Cardiac muscle cell (in vitro differentiated cells and primary cell): ENCODE data around the gene EFCAB11. TPM values are rescaled to one million over a fixed set of nuclear protein-coding genes. Genes with fewer than 3 reads are reported as not detected.

Experiments
- DNase-seq, 2 donors: peaks; one replicate each; pipeline versions ENCODE4 v3.0.0 to v3.0.0-alpha.2; 2010 to 2017; ENCODE audit warnings: low read depth in 1 of 2, low spot score in 1 of 2
- H3K27ac ChIP-seq: fragments of 200-600 bp; sonication (generic); 2 replicates; pipeline ENCODE4 v1.5.1; 2016
- H3K27me3 ChIP-seq: fragments of 200-600 bp; sonication (generic); 2 replicates; pipeline ENCODE4 v1.6.0; 2016; ENCODE audit warnings: control low read depth
- H3K36me3 ChIP-seq: fragments of 200-600 bp; sonication (generic); 2 replicates; pipeline ENCODE4 v1.5.1; 2016; ENCODE audit warnings: control low read depth
- H3K4me1 ChIP-seq: fragments of 200-600 bp; sonication (generic); 2 replicates; pipeline ENCODE4 v1.8.1; 2017; ENCODE audit warnings: low read depth, mild to moderate bottlenecking, mixed run types
- H3K4me3 ChIP-seq: fragments of 200-600 bp; sonication (generic); 2 replicates; pipeline ENCODE4 v1.5.1; 2016; ENCODE audit warnings: mild to moderate bottlenecking
- H3K9me3 ChIP-seq: fragments of 200-600 bp; sonication (generic); 2 replicates; pipeline ENCODE4 v1.5.1; 2017; ENCODE audit warnings: low read depth, mild to moderate bottlenecking, control low read depth
- polyA plus RNA-seq: library from polyadenylated mRNA; unstranded; fragments of >200 nt; fragmentation: Nextera tagmentation; extraction: Ambion mirVana; gene quantifications from 2 replicates; pipeline ENCODE4 v1.2.1, GENCODE V29; 2016
- total RNA-seq: library from RNA; depleted of rRNA; stranded (reverse); fragments of >200 nt; gene quantifications from 2 replicates; pipeline ENCODE4 v1.2.3, GENCODE V29; 2016
- TF ChIP-seq, protein P1 (sequence below): IDR thresholded peaks from 2 replicates; pipeline ENCODE4 v1.5.1; 2012; ENCODE audit warnings: low read depth, mild to moderate bottlenecking, low read length

Gene EFCAB11
- total and polyA plus RNA-seq, 2 experiments from 2014 or later = 12.3 to 20.3 TPM

GRCh38 chr14:89787525-89787924 lies 167.0 kb downstream of the EFCAB11 start:
- DNase-seq = no peak
- Histone ChIP-seq H3K4me1 (no peaks in the 10 kb centered on the region), H3K4me3 (no peak overlapping the region), H3K27me3 (no peaks in the 10 kb centered on the region), H3K36me3 (no peaks in the 10 kb centered on the region), H3K27ac (no peak overlapping the region), H3K9me3 (no peaks in the 10 kb centered on the region)
- TF ChIP-seq, protein P1, sequence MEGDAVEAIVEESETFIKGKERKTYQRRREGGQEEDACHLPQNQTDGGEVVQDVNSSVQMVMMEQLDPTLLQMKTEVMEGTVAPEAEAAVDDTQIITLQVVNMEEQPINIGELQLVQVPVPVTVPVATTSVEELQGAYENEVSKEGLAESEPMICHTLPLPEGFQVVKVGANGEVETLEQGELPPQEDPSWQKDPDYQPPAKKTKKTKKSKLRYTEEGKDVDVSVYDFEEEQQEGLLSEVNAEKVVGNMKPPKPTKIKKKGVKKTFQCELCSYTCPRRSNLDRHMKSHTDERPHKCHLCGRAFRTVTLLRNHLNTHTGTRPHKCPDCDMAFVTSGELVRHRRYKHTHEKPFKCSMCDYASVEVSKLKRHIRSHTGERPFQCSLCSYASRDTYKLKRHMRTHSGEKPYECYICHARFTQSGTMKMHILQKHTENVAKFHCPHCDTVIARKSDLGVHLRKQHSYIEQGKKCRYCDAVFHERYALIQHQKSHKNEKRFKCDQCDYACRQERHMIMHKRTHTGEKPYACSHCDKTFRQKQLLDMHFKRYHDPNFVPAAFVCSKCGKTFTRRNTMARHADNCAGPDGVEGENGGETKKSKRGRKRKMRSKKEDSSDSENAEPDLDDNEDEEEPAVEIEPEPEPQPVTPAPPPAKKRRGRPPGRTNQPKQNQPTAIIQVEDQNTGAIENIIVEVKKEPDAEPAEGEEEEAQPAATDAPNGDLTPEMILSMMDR = no peak

GRCh38 chr14:89781046-89781445 lies 173.5 kb downstream of the EFCAB11 start:
- H3K4me3 ChIP-seq = no peak overlapping the region
- no peaks in the 10 kb centered on the region for H3K9me3 ChIP-seq
- H3K36me3 ChIP-seq = no peaks in the 10 kb centered on the region
- H3K27me3 ChIP-seq = no peaks in the 10 kb centered on the region
- no peak for DNase-seq
- H3K4me1 ChIP-seq = no peaks in the 10 kb centered on the region
- TF ChIP-seq, protein P1 = no peak
- H3K27ac ChIP-seq = no peak overlapping the region

DNA sequence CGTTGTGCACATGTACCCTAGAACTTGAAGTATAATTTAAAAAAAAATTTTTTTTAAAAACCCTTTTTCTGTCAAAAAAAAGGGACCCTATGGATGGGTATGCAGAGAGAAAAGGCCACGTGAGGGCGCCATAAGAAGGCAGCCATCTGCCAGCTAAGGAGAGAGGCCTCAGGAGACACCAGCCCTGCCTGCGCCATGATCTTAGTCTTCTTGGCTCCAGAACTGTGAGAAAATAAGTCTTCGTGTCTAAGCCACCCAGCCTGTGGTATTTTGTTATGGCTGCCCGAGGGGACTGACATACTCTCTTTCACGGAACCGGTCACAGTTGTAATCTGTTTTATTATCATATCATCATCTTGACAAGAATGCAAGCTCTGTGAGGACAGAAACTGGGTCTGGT lies 174.8 kb downstream of the EFCAB11 start:
- Histone ChIP-seq H3K4me3 (no peak overlapping the region), H3K9me3 (no peaks in the 10 kb centered on the region), H3K27ac (no peak overlapping the region), H3K36me3 (no peaks in the 10 kb centered on the region), H3K4me1 (no peaks in the 10 kb centered on the region), H3K27me3 (no peaks in the 10 kb centered on the region)
- TF ChIP-seq, protein P1 = no peak
- no peak for DNase-seq

DNA sequence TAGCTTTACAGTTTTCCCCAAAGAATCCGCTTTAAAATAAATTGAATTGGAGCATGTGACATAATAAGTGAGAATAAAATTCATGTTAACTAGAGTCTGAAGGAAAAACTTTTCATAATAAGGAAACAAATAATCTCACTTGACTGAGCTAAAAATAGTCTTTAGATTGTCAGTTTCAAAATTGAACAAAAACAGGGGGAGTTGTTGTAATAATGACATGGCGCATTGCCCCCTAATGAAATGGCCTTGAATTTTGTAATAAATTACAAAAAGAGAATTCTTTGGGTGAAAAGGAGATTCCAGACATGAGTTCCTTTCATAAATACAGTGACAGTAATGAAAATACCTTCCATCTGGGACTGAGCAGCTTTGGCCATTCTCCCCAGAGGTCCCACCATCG lies 178.6 kb downstream of the EFCAB11 start:
- no peaks in the 10 kb centered on the region for H3K9me3 ChIP-seq
- H3K4me3 ChIP-seq = no peak overlapping the region
- no peaks in the 10 kb centered on the region for H3K4me1 ChIP-seq
- DNase-seq = no peak
- TF ChIP-seq, protein P1 = no peak
- no peak overlapping the region for H3K27ac ChIP-seq
- no peaks in the 10 kb centered on the region for H3K36me3 ChIP-seq
- H3K27me3 ChIP-seq = no peaks in the 10 kb centered on the region

GRCh38 chr14:89775151-89775550 lies 179.4 kb downstream of the EFCAB11 start:
- TF ChIP-seq, protein P1 = no peak
- no peaks in the 10 kb centered on the region for H3K9me3 ChIP-seq
- no peaks in the 10 kb centered on the region for H3K27me3 ChIP-seq
- no peak overlapping the region for H3K27ac ChIP-seq
- H3K36me3 ChIP-seq = no peaks in the 10 kb centered on the region
- H3K4me1 ChIP-seq = no peaks in the 10 kb centered on the region
- no peak for DNase-seq
- no peak overlapping the region for H3K4me3 ChIP-seq
